ENCODE measurements around the gene CCDC91.

DNA sequence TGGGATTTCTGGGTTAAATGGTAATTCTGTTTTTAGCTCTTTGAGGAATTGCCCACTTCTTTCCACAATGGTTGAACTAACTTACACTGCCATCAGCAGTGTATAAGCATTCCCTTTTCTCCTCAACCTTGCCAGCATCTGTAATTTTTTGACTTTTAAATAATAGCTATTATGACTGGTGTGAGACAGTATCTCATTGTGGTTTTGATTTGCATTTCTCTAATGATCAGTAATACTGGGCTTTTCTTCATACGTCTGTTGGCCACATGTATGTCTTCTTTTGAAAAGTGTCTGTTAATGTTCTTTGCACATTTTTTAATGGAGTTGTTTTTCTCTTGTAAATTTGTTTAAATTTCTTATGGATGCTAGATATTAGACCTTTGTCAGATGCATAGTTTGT lies 323.7 kb downstream of the CCDC91 start:
- TF ChIP-seq, protein P1, sequence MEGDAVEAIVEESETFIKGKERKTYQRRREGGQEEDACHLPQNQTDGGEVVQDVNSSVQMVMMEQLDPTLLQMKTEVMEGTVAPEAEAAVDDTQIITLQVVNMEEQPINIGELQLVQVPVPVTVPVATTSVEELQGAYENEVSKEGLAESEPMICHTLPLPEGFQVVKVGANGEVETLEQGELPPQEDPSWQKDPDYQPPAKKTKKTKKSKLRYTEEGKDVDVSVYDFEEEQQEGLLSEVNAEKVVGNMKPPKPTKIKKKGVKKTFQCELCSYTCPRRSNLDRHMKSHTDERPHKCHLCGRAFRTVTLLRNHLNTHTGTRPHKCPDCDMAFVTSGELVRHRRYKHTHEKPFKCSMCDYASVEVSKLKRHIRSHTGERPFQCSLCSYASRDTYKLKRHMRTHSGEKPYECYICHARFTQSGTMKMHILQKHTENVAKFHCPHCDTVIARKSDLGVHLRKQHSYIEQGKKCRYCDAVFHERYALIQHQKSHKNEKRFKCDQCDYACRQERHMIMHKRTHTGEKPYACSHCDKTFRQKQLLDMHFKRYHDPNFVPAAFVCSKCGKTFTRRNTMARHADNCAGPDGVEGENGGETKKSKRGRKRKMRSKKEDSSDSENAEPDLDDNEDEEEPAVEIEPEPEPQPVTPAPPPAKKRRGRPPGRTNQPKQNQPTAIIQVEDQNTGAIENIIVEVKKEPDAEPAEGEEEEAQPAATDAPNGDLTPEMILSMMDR (IDR thresholded peaks at IDR 0.05), result no peak
- no peak for TF ChIP-seq POLR2A (IDR thresholded peaks at IDR 0.05)
